Choroid plexus epithelial cell (primary cell): Measurements from ENCODE around the gene DDIT3.
"Not testable (repeated sequence)": the region's sequence is repeated elsewhere in the genome, so short reads cannot be mapped to it uniquely, and the experiment has no call there.

Experiments
- DNase-seq: peaks from one replicate; pipeline ENCODE4 v3.0.0-alpha.2; 2010; ENCODE audit warnings: low read depth
- H3K4me3 ChIP-seq: 2 replicates; pipeline ENCODE4 v1.5.1; 2011; ENCODE audit warnings: low read depth, mild to moderate bottlenecking, control low read depth, low read length, moderate library complexity
- TF ChIP-seq, protein P1 (sequence below): conservative IDR thresholded peaks from 2 replicates; pipeline ENCODE4 v1.5.1; 2011; ENCODE audit warnings: low read depth, mild to moderate bottlenecking, control low read depth, inconsistent platforms, low read length, moderate library complexity

Gene DDIT3

DNA sequence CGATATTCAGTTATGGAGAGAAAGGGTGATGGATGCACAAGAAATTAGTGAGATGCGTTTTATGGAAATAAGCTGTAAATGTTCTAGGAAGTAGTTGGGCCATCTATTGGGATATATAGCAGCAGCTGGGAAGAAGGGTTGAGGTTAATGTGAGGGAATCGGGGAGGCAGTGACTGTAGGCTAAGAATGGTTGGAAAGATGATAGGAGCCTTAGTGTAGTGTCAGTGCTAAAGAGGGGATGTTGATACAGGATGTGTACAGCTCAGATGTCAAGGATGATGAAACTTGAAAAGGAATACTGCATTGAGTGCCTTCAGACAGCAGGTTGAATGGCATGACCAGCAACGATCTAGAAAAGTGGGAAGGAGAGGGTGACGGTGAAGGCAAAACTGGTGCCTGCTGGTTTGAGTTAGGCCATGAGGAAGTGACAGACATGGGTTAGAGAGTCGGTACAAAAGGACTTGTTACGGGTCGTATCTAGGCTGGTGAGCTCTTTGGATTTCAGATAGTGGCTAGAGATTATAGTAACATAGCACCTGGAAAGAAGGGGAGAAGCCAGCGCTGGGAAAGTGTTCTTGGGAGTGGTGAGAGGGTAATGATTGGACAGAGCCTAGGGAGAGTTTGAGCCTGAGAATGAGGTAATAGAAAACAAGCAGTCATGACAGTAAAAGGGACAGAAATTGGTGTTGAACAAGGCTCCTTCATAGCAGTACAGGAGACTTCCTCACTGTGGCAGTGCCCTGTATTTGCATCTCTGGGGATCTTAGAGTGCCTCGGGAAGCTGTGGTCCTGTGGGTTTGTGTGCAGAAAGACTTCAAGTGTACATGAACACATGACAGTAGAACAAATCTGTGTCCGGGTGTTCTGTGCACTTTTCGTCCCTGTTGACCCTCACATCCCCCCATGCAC is 22.8 kb downstream of the DDIT3 start:
- TF ChIP-seq, protein P1, sequence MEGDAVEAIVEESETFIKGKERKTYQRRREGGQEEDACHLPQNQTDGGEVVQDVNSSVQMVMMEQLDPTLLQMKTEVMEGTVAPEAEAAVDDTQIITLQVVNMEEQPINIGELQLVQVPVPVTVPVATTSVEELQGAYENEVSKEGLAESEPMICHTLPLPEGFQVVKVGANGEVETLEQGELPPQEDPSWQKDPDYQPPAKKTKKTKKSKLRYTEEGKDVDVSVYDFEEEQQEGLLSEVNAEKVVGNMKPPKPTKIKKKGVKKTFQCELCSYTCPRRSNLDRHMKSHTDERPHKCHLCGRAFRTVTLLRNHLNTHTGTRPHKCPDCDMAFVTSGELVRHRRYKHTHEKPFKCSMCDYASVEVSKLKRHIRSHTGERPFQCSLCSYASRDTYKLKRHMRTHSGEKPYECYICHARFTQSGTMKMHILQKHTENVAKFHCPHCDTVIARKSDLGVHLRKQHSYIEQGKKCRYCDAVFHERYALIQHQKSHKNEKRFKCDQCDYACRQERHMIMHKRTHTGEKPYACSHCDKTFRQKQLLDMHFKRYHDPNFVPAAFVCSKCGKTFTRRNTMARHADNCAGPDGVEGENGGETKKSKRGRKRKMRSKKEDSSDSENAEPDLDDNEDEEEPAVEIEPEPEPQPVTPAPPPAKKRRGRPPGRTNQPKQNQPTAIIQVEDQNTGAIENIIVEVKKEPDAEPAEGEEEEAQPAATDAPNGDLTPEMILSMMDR, result no peak
- H3K4me3 ChIP-seq, result no peak overlapping the region
- no peak for DNase-seq

DNA sequence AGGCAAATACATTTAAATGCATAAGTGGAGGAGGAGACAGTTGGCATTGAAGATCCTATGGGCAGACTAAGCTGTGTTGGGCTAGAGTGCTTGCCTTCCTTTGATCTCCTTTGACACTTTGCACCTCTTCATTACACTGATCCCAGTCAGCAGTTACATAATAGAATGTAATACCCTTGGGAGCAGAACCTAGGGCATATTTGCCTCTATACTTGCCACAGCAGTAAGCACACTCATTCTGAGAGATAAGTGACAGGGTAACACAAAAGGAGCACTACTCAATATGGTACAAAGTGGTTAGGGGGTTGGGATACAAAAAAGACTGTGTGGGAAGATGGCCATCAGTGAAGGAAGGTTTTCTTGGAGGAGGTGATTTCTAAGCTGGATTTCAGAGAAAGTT is 23.5 kb downstream of the DDIT3 start:
- no peak for DNase-seq
- no peak overlapping the region for H3K4me3 ChIP-seq
- TF ChIP-seq, protein P1, result no peak

DNA sequence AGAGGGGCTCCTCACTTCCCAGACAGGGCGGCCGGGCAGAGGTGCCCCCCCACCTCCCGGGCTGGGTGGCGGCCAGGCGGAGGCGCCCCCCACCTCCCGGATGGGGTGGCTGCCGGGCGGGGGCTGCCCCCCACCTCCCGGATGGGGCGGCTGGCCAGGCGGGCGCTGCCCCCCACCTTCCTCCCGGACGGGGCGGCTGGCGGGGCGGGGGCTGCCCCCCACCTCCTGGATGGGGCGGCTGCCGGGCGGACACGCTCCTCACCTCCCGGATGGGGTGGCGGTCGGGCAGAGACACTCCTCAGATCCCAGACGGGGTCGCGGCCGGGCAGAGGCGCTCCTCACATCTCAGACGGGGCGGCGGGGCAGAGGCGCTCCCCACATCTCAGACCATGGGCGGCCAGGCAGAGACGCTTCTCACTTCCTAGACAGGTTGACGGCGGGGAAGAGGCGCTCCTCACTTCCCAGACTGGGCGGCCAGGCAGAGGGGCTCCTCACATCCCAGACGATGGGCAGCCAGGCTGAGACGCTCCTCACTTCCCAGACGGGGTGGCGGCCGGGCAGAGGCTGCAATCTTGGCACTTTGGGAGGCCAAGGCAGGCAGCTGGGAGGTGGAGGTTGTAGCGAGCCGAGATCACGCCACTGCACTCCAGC is 25.1 kb downstream of the DDIT3 start:
- DNase-seq, H3K4me3 ChIP-seq: not testable (repeated sequence)

DNA sequence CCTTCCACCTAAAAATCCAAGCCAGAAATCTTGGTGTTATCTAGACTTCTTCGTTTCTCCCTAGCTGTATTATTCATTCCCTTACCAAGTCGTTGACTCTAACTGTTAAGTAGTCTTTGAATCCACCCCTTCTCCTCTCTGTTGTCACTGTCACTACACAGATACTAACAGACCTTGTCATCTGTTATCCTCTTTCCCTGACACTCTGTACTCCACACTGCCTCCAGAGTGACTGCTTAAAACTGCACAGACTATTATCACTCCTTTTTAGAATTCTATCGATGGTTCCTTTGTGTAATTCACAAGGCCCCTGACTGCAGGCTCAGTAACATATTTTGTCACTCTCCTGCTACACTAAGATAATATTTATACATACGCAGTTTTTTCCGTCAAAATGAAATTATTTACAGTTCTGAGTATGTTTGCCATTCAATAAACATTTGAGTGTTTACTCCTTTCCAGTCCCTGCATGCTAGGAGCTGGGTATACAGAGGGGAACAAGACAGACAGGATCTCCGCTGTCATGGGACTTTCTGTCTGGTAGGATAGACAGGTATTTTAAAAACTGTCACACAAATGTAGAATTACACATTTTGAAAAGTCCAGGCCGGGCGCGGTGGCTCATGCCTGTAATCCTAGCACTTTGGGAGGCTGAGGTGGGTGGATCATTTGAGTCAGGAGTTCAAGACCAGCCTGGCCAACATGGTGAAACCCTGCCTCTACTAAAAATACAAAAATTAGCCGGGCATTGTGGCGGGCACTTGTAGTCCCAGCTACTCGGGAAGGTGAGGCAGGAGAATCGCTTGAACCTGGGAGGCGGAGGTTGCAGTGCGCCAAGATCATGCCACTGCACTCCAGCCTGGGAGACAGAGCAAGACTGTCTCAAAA is 28.7 kb downstream of the DDIT3 start:
- TF ChIP-seq, protein P1, result peak; percentile 29
- DNase-seq, result no peak
- no peak overlapping the region for H3K4me3 ChIP-seq

DNA sequence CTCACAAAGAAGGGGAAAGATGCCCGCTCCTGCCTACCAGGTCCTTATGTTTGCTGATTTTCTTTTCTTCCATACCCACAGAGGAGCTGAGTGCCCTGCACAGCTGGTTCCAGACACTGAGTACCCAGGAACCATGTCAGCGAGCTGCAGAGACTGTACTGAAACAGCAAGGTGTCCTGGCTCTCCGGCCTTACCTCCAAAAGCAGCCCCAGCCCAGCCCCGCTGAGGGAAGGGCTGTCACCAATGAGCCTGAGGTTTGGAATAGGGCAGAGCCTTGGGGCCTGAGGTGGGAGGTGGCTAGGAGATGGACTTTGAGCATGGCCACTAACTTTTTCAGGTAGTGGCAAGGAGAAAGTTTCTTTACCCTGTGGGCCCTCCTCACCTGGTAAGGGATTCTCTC is 30.2 kb downstream of the DDIT3 start:
- no peak for DNase-seq
- no peak overlapping the region for H3K4me3 ChIP-seq
- TF ChIP-seq, protein P1, result no peak

DNA sequence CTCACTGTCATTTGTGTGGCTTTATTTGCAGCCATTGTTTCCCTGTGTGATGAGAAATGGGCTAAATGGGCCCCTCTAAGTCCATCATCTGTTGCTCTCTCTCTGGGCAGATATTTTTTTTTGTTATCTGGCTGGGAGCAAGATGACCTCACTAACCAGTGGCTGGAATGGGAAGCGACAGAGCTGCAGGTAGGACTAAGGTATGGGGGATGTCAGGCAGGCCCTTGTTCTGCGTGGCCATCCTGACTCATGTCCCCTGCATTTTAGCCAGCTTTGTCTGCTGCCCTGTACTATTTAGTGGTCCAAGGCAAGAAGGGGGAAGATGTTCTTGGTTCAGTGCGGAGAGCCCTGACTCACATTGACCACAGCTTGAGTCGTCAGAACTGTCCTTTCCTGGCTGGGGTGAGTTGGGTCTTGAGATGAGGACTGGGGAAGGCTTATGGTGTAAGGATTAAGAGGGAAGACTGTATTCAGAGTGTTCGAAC is 31.1 kb downstream of the DDIT3 start:
- peak; percentile 23 for DNase-seq
- TF ChIP-seq, protein P1, result no peak
- peak overlapping the region; percentile 99 for H3K4me3 ChIP-seq
